Measurements from ENCODE around the gene TTLL11. TPM values are rescaled to one million over a fixed set of nuclear protein-coding genes. Genes with fewer than 3 reads are reported as not detected.
A peak's percentile ranks its signal among the peaks of the same experiment; 100 is the strongest.

The TTLL11 gene
- total RNA-seq, 4 donors from 2014 or later: 7.4 to 14.7 (median 11.0) TPM

- H3K4me3 ChIP-seq: no peak overlapping the region
Measured at GRCh38 chr9:121852651-121853616, 240.2 kb downstream of the TTLL11 start.

GRCh38 chr9:121852241-121852640 is 240.9 kb downstream of the TTLL11 start:
- peak overlapping the region; percentile 88 to 93 for H3K27ac ChIP-seq
- H3K36me3 ChIP-seq: no peaks in the 10 kb centered on the region
- peaks cover 6 to 18% of the 10 kb centered on the region in 2 donors for H3K4me1 ChIP-seq
- no peak for DNase-seq
- H3K4me3 ChIP-seq: no peak overlapping the region
- no peaks in the 10 kb centered on the region for H3K27me3 ChIP-seq
- intact Hi-C loops (cut with DNase I; ENCODE audit: low total_unique reads): no loop called here
- no peak for TF ChIP-seq CTCF (IDR thresholded peaks at IDR 0.05)
- no peak for TF ChIP-seq POLR2A (IDR thresholded peaks at IDR 0.05)
- H3K9me3 ChIP-seq: no peaks in the 10 kb centered on the region

More at GRCh38 chr9:121852651-121853616, 240.2 kb downstream of the TTLL11 start:
- Histone ChIP-seq H3K9me3 (no peaks in the 10 kb centered on the region), H3K27ac (peak overlapping the region; percentile 88 to 93), H3K36me3 (no peaks in the 10 kb centered on the region), H3K4me1 (peaks cover 6 to 18% of the 10 kb centered on the region in 2 donors), H3K27me3 (no peaks in the 10 kb centered on the region)
- TF ChIP-seq CTCF (IDR thresholded peaks at IDR 0.05) (no peak), POLR2A (IDR thresholded peaks at IDR 0.05) (peak in 1 of 2 donors; percentile 13)
- peak; percentile 85 to 94 for DNase-seq
- intact Hi-C loops (cut with DNase I; ENCODE audit: low total_unique reads): no loop called here

GRCh38 chr9:121851641-121852091 is 241.4 kb downstream of the TTLL11 start:
- Histone ChIP-seq H3K36me3 (no peaks in the 10 kb centered on the region), H3K9me3 (no peaks in the 10 kb centered on the region), H3K4me3 (no peak overlapping the region), H3K27ac (peak overlapping the region; percentile 88 to 93), H3K27me3 (no peaks in the 10 kb centered on the region), H3K4me1 (peaks cover 6 to 18% of the 10 kb centered on the region in 2 donors)
- intact Hi-C loops (cut with DNase I; ENCODE audit: low total_unique reads): no loop called here
- TF ChIP-seq POLR2A (IDR thresholded peaks at IDR 0.05) (no peak), CTCF (IDR thresholded peaks at IDR 0.05) (no peak)
- DNase-seq: peak; percentile 76 to 87

- Histone ChIP-seq H3K36me3 (no peaks in the 10 kb centered on the region), H3K27me3 (no peaks in the 10 kb centered on the region), H3K4me1 (peaks cover 6 to 18% of the 10 kb centered on the region in 2 donors), H3K27ac (peak overlapping the region; percentile 88 to 93), H3K4me3 (no peak overlapping the region), H3K9me3 (no peaks in the 10 kb centered on the region)
- TF ChIP-seq CTCF (IDR thresholded peaks at IDR 0.05): no peak
- no peak for TF ChIP-seq POLR2A (IDR thresholded peaks at IDR 0.05)
- DNase-seq: no peak
- intact Hi-C loops (cut with DNase I; ENCODE audit: low total_unique reads): no loop called here
Measured at GRCh38 chr9:121850366-121850765, 242.7 kb downstream of the TTLL11 start.

GRCh38 chr9:121849554-121849953 is 243.6 kb downstream of the TTLL11 start:
- peaks cover 6 to 18% of the 10 kb centered on the region in 2 donors for H3K4me1 ChIP-seq
- intact Hi-C loops (cut with DNase I; ENCODE audit: low total_unique reads): no loop called here
- no peak for DNase-seq
- no peaks in the 10 kb centered on the region for H3K27me3 ChIP-seq
- no peak for TF ChIP-seq CTCF (IDR thresholded peaks at IDR 0.05)
- TF ChIP-seq POLR2A (IDR thresholded peaks at IDR 0.05): no peak
- H3K27ac ChIP-seq: no peak overlapping the region
- no peaks in the 10 kb centered on the region for H3K36me3 ChIP-seq
- no peaks in the 10 kb centered on the region for H3K9me3 ChIP-seq
- no peak overlapping the region for H3K4me3 ChIP-seq

Measured in uterus (tissue), 4 donors.